WERI-Rb-1 (cell line): ENCODE measurements around the gene CA4.

ENCODE experiments used
- DNase-seq: peaks from one replicate; pipeline ENCODE4 v3.0.0-alpha.2; 2020
- H3K27ac ChIP-seq: fragments of 250-450 bp; sonication (Bioruptor Pico); 2 replicates; pipeline ENCODE4 v1.5.1; 2020; ENCODE audit warnings: mild to moderate bottlenecking, moderate library complexity
- H3K27me3 ChIP-seq: fragments of 250-450 bp; sonication (Bioruptor Pico); 2 replicates; pipeline ENCODE4 v1.5.1; 2021; ENCODE audit warnings: mild to moderate bottlenecking, low read depth, moderate library complexity; ENCODE audit not compliant: insufficient read depth, severe bottlenecking
- H3K36me3 ChIP-seq: fragments of 250-450 bp; sonication (Bioruptor Pico); 2 replicates; pipeline ENCODE4 v1.5.1; 2020; ENCODE audit warnings: mild to moderate bottlenecking, moderate library complexity
- H3K4me3 ChIP-seq: 2 replicates; pipeline ENCODE4 v1.5.1; 2011; ENCODE audit warnings: low read depth, mild to moderate bottlenecking, control low read depth, low read length
- H3K9me3 ChIP-seq: fragments of 250-450 bp; sonication (Bioruptor Pico); 2 replicates; pipeline ENCODE4 v1.5.1; 2021; ENCODE audit warnings: mild to moderate bottlenecking, moderate library complexity; ENCODE audit not compliant: severe bottlenecking
- TF ChIP-seq, protein P1 (sequence below): IDR thresholded peaks from 2 replicates; pipeline ENCODE4 v1.5.1; 2011; ENCODE audit warnings: low read depth, mild to moderate bottlenecking, control low read depth, inconsistent platforms, low read length

CA4 gene

DNA sequence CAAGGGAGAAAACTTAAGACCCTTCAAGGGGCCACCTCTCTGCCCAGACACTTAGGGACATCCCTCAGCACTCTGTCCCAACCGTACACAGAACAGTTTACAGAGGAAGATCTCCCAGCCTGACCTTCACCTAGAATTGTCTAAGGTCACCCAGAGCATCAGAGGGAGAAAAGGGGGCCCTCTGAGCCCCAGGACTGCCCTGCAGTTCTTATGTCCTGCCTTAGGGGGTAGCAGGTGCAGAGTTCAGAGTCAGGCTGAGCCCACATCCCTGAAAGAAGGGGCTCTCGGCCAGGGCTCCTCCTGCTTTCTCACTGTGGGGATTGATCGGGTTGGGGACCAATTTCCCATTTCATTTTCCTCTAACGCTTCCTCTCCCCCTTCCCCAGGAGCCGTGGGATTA is 15.4 kb downstream of the CA4 start:
- Histone ChIP-seq H3K36me3 (no peaks in the 10 kb centered on the region), H3K27ac (no peak overlapping the region), H3K27me3 (no peaks in the 10 kb centered on the region), H3K4me3 (no peak overlapping the region), H3K9me3 (no peaks in the 10 kb centered on the region)
- TF ChIP-seq, protein P1, sequence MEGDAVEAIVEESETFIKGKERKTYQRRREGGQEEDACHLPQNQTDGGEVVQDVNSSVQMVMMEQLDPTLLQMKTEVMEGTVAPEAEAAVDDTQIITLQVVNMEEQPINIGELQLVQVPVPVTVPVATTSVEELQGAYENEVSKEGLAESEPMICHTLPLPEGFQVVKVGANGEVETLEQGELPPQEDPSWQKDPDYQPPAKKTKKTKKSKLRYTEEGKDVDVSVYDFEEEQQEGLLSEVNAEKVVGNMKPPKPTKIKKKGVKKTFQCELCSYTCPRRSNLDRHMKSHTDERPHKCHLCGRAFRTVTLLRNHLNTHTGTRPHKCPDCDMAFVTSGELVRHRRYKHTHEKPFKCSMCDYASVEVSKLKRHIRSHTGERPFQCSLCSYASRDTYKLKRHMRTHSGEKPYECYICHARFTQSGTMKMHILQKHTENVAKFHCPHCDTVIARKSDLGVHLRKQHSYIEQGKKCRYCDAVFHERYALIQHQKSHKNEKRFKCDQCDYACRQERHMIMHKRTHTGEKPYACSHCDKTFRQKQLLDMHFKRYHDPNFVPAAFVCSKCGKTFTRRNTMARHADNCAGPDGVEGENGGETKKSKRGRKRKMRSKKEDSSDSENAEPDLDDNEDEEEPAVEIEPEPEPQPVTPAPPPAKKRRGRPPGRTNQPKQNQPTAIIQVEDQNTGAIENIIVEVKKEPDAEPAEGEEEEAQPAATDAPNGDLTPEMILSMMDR = 0 out of 2 replicates have a peak, but pooled peaks have one; percentile 12
- DNase-seq = no peak

DNA sequence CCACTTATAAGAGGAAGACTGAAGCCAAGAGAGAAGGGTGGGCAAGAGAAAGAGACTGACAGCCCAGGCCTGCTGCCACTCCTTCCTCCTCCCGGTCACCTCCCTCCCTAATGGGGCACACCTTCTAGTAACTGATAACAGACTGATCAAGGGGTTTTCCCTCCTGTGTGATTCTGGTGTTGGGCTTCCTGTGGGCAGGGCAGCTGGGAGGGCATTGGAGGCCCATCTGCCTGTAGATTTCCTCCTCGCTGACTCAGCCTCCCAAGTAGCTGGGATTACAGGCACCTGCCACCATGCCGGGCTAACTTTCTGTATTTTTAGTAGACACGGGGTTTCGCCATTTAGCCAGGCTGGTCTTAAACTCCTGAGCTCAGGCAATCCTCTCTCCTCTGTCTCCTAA is 16.2 kb downstream of the CA4 start:
- Histone ChIP-seq H3K27me3 (no peaks in the 10 kb centered on the region), H3K27ac (no peak overlapping the region), H3K9me3 (no peaks in the 10 kb centered on the region), H3K36me3 (no peaks in the 10 kb centered on the region), H3K4me3 (no peak overlapping the region)
- TF ChIP-seq, protein P1 = no peak
- DNase-seq = peak; percentile 30

DNA sequence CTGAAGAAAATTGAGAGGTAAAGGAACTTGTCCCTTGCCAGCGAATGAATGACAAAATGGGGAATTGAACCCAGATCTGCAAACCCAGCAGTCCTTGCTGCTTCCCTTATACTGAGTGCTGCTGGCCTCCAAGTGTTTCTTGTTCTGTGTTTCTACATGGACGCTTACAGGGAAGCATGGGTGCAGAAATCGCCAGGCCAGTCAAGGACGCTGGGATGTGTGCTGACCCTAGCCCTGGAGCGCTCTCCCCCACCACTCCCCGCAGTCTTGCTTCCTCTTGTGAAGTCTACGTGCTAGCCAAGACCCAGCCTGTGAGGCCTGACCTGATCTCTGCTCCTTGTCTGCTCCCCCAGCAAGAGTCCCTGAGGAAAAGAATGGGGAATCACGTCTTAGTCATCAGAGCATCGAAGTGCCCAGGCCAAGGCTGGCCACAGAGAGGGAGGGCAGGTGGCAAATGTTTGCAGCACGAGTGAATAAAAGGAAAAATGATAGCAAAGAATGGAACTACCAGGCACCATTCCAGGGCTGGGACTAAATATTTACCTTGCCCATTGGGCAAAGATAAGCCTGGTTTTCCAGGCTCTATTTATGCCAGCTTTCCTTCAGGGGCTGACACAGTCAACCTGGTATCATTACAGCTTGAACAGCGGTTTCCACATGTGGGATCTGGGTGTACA is 17.4 kb downstream of the CA4 start:
- TF ChIP-seq, protein P1 = no peak
- no peaks in the 10 kb centered on the region for H3K9me3 ChIP-seq
- no peaks in the 10 kb centered on the region for H3K36me3 ChIP-seq
- H3K27me3 ChIP-seq = no peaks in the 10 kb centered on the region
- H3K27ac ChIP-seq = no peak overlapping the region
- H3K4me3 ChIP-seq = no peak overlapping the region
- no peak for DNase-seq

DNA sequence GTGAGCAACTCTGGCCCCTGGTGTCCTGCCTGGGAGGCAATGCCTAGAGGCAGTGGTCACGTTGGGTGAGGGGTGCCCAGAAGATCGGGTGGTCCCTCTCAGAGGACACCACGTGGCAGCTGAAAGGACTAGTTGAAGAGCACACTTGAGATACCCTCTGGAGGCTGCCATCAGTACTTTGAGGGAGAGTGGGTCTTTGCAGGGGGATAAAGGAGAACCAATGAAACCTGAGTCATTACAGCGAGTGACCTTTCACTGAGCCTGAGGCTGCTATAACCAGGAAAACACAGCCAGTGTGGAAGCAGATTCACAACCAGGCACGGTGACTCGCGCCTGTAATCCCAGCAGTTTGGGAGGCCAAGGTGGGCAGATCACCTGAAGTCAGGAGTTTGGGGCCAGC is 18.9 kb downstream of the CA4 start:
- Histone ChIP-seq H3K4me3 (no peak overlapping the region), H3K9me3 (no peaks in the 10 kb centered on the region), H3K27ac (no peak overlapping the region), H3K27me3 (no peaks in the 10 kb centered on the region), H3K36me3 (no peaks in the 10 kb centered on the region)
- no peak for DNase-seq
- TF ChIP-seq, protein P1 = no peak

DNA sequence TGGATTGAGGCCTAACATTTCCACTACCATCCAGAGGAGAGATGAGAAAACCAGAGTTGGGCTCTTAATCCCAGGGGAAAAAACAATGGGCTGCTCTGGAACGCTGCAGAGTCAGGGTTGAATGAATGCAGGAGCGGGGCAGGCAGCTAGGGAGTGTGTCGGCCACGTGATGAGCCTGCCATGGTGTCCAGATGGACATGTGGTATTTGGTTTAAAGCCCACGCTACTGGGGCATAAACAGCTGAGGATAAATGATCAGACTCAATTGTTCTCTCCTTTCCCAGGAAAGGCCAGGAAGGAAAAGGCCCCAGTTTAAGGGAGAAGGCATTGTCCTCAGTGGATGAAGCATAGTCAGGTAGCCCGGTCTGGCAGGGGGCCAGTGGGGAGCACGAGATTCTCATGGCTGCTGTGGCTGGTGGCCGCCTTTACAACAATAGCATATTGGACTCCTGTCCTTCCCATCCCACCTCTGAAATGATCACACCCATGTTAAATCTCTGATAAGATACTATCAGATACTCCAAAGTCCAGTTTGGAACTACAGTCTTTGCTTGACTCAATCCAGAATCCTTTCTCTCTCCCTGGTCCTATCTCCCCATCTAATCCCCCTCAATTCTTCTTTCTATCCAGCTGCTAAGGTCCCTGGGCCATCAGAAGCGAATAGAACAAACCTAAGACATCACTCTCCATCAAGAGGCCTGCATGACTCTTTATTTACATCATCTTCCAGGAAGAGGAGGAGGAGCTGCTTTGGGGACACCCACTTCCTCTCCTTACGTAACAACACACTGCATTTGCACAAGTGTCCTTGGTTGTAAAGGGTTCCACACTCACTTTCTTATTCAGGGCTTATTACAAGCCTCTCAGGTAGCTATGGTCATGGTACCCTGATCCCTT is 20.4 kb downstream of the CA4 start:
- H3K4me3 ChIP-seq = no peak overlapping the region
- DNase-seq = peak; percentile 68
- TF ChIP-seq, protein P1 = no peak
- no peaks in the 10 kb centered on the region for H3K36me3 ChIP-seq
- no peaks in the 10 kb centered on the region for H3K27me3 ChIP-seq
- H3K27ac ChIP-seq = no peak overlapping the region; the same call in 1 of the 2 replicates
- no peaks in the 10 kb centered on the region for H3K9me3 ChIP-seq
